H1 (cell line): Measurements from ENCODE around the gene METTL9. TPM values are rescaled to one million over a fixed set of nuclear protein-coding genes. Genes with fewer than 3 reads are reported as not detected.

Source experiments
- CHD1 ChIP-seq: IDR thresholded peaks from 2 replicates; pipeline ENCODE4 v1.6.1; 2012; ENCODE audit warnings: low read depth, low read length, improper control_type of control experiment
- EGR1 ChIP-seq: IDR thresholded peaks from 2 replicates; pipeline ENCODE4 v1.6.1; 2011; ENCODE audit warnings: low read depth, low read length, borderline replicate concordance
- GABPA ChIP-seq: IDR thresholded peaks from 2 replicates; pipeline ENCODE4 v1.6.1; 2011; ENCODE audit warnings: mild to moderate bottlenecking, low read length, moderate library complexity, borderline replicate concordance; ENCODE audit not compliant: insufficient read depth
- JUN ChIP-seq: IDR thresholded peaks from 2 replicates; pipeline ENCODE4 v1.6.1; 2011; ENCODE audit warnings: low read depth, mild to moderate bottlenecking, improper control_type of control experiment, low read length
- SP1 ChIP-seq: IDR thresholded peaks from 2 replicates; pipeline ENCODE4 v1.6.1; 2011; ENCODE audit warnings: low read depth, low read length
- polyA plus RNA-seq, 7 experiments: library from polyadenylated mRNA; depleted of rRNA in 3 of 7; stranded (reverse) in 5 of 7; unstranded in 2 of 7; fragments of >200 nt in 5 of 7; fragments of 200-250 nt in 2 of 7; gene quantifications; 1 replicate in 5 of 7; 2 replicates in 1 of 7; 4 replicates in 1 of 7; pipeline versions ENCODE4 v1.2.1 to v1.2.3, GENCODE V29; 2011 to 2013; ENCODE audit warnings: missing spikeins in 2 of 7, mixed read lengths in 2 of 7
- total RNA-seq: library from RNA; stranded (reverse); fragmentation: NEBNext Ultra II Directional; extraction: Animal tissue kit (Norgen Biotek cat#: 25700); gene quantifications from 2 replicates; pipeline ENCODE4 v1.2.1, GENCODE V29; 2021
- TF ChIP-seq, protein P1 (sequence below): IDR thresholded peaks from 2 replicates; pipeline ENCODE4 v1.6.1; 2012; ENCODE audit warnings: low read length, inconsistent platforms

The METTL9 gene
- total and polyA plus RNA-seq, 2 of the 8 experiments (the other 6 are each of a cell fraction or from before 2014, with no cell fraction given) = 45.4 to 112 TPM

DNA sequence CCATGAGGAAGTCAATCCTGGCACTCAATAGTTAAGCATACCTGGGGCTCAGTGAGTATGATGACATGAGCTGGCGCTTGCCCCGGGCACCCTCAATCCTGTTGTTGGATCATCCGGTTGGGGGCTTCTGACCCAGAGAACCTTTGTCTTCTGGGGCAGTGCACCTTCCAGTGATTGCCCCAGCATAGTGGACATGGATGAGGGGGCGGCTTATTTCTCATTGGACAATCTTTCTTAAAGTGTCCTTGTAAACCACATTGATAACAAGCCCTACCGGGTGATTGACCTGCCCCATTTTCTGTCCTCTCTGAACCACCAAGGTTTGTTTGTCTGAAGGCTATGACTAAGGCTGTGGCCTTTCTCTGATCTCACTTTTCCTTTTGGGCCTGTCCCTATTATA is 34.8 kb downstream of the METTL9 start (continued):
- TF ChIP-seq, protein P1, sequence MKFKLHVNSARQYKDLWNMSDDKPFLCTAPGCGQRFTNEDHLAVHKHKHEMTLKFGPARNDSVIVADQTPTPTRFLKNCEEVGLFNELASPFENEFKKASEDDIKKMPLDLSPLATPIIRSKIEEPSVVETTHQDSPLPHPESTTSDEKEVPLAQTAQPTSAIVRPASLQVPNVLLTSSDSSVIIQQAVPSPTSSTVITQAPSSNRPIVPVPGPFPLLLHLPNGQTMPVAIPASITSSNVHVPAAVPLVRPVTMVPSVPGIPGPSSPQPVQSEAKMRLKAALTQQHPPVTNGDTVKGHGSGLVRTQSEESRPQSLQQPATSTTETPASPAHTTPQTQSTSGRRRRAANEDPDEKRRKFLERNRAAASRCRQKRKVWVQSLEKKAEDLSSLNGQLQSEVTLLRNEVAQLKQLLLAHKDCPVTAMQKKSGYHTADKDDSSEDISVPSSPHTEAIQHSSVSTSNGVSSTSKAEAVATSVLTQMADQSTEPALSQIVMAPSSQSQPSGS = no peak
- TF ChIP-seq CHD1 (no peak), JUN (no peak), EGR1 (no peak), SP1 (no peak), GABPA (no peak)
- TF ChIP-seq, all 59 proteins: peak for 0
